Fibroblast of the aortic adventitia (primary cell): Measurements from ENCODE around the gene PRKCB. TPM values are rescaled to one million over a fixed set of nuclear protein-coding genes. Genes with fewer than 3 reads are reported as not detected.
"Not testable (repeated sequence)": the region's sequence is repeated elsewhere in the genome, so short reads cannot be mapped to it uniquely, and the experiment has no call there.

Source experiments
- DNase-seq: peaks from one replicate; pipeline ENCODE4 v3.0.0-alpha.2; 2010; ENCODE audit warnings: low read depth
- H3K4me3 ChIP-seq: 2 replicates; pipeline ENCODE4 v1.5.1; 2011; ENCODE audit warnings: low read depth, mild to moderate bottlenecking, control low read depth, low read length, moderate library complexity
- CTCF ChIP-seq: IDR thresholded peaks from 2 replicates; pipeline ENCODE4 v1.5.1; 2011; ENCODE audit warnings: mild to moderate bottlenecking, low read length, control low read depth, inconsistent platforms; ENCODE audit not compliant: insufficient read depth
- total RNA-seq: library from RNA; depleted of rRNA; stranded (reverse); fragments of >200 nt; gene quantifications from 2 replicates; pipeline ENCODE4 v1.2.3, GENCODE V29; 2012; ENCODE audit warnings: low replicate concordance

Gene PRKCB
- total RNA-seq, 1 donor = not detected

GRCh38 chr16:24098896-24099295 is 263.1 kb downstream of the PRKCB start:
- TF ChIP-seq CTCF = no peak
- H3K4me3 ChIP-seq = no peak overlapping the region
- no peak for DNase-seq

- no peak for TF ChIP-seq CTCF
- no peak for DNase-seq
- no peak overlapping the region for H3K4me3 ChIP-seq
Observed at GRCh38 chr16:24101431-24101830, 265.6 kb downstream of the PRKCB start.

- no peak for TF ChIP-seq CTCF
- no peak for DNase-seq
- no peak overlapping the region for H3K4me3 ChIP-seq
Observed at GRCh38 chr16:24102209-24102660, 266.5 kb downstream of the PRKCB start.

GRCh38 chr16:24105471-24105870 is 269.7 kb downstream of the PRKCB start:
- DNase-seq, H3K4me3 ChIP-seq: not testable (repeated sequence)

GRCh38 chr16:24108090-24108489 is 272.3 kb downstream of the PRKCB start:
- not testable (repeated sequence) for DNase-seq, H3K4me3 ChIP-seq

GRCh38 chr16:24111724-24112302 is 276.0 kb downstream of the PRKCB start:
- TF ChIP-seq CTCF = no peak
- no peak for DNase-seq
- H3K4me3 ChIP-seq = no peak overlapping the region

GRCh38 chr16:24113115-24113745 is 277.4 kb downstream of the PRKCB start:
- TF ChIP-seq CTCF = no peak
- H3K4me3 ChIP-seq = no peak overlapping the region
- no peak for DNase-seq

- H3K4me3 ChIP-seq = no peak overlapping the region
- no peak for TF ChIP-seq CTCF
- no peak for DNase-seq
Observed at GRCh38 chr16:24114876-24115275, 279.1 kb downstream of the PRKCB start.
